Ramos (cell line): Measurements from ENCODE around the gene SYK.
"Not testable (repeated sequence)": the region's sequence is repeated elsewhere in the genome, so short reads cannot be mapped to it uniquely, and the experiment has no call there.

Experiments
- in situ Hi-C: fragments of 300-500 bp; cut with MboI; formaldehyde crosslinking; loops from one replicate; pipeline ENCODE4 v1.14.3; 2022; ENCODE audit warnings: low sequenced_read_pairs; ENCODE audit not compliant: unreplicated experiment

The SYK gene

GRCh38 chr9:90861826-90862740 lies 60.5 kb downstream of the SYK start:
- in situ Hi-C loops: loop anchor here (5.0 to 25.0 kb wide), 3 partner anchors 90 to 1275 kb away; no protein-coding TSS in a partner anchor

GRCh38 chr9:90864779-90865178 lies 63.2 kb downstream of the SYK start:
- in situ Hi-C loops: loop anchor here (5.0 to 25.0 kb wide), 3 partner anchors 92 to 1277 kb away; no protein-coding TSS in a partner anchor

DNA sequence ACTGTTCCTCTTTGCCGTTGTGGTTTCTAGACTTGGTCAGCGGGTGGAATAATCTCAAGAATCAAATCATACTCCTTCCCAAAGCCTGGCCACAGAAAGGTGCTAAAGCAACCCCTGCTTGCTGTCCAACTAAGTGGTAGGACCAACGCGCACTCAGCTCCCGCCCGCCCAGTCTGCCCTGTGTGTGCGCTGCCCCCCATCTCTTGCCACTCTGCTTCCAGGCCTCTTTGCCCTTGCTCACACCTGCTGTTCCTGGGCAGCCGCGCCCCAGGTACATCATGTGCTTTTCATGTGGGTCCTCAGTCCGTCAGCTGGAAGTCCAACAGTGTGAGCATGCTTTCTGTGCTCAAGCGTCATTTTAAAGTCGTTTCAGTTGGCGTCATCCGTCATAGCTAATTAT lies 65.5 kb downstream of the SYK start:
- in situ Hi-C loops: loop anchor here (25.0 kb wide), 2 partner anchors 630 to 1280 kb away; no protein-coding TSS in a partner anchor

DNA sequence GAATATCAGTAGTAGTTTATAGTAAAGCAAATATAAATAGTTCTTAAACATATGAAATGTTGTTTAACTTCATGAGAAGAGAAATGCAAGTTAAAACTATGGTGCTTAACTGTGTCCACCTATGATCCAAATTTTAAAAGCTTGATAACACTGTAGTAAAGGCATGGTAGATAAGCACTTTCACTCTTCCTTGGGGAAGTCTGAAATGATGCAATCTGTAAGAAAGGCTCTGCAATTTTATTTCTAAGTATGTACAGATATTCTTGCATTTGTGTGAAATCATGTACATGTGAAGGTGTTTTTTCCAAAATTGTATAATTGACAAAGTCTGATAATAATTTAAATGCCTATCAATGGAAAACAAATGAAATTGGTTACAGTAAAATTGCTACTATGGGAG lies 66.9 kb downstream of the SYK start:
- in situ Hi-C loops: loop anchor here (25.0 kb wide), 2 partner anchors 631 to 1281 kb away; no protein-coding TSS in a partner anchor

- in situ Hi-C loops: loop anchor here (25.0 kb wide), 2 partner anchors 632 to 1282 kb away; no protein-coding TSS in a partner anchor
These were observed 67.7 kb downstream of the SYK start for GRCh38 chr9:90869361-90869760.

GRCh38 chr9:90870621-90871326 lies 69.2 kb downstream of the SYK start:
- in situ Hi-C loops: loop anchor here (10.0 to 25.0 kb wide), 3 partner anchors 633 to 1283 kb away; no protein-coding TSS in a partner anchor

- in situ Hi-C loops: loop anchor here (10.0 to 25.0 kb wide), 3 partner anchors 634 to 1284 kb away; no protein-coding TSS in a partner anchor
These were observed 69.8 kb downstream of the SYK start for GRCh38 chr9:90871327-90871935.

- in situ Hi-C loops: loop anchor here (10.0 to 25.0 kb wide), 3 partner anchors 636 to 1286 kb away; no protein-coding TSS in a partner anchor
These were observed 71.2 kb downstream of the SYK start for GRCh38 chr9:90872835-90873294.

DNA sequence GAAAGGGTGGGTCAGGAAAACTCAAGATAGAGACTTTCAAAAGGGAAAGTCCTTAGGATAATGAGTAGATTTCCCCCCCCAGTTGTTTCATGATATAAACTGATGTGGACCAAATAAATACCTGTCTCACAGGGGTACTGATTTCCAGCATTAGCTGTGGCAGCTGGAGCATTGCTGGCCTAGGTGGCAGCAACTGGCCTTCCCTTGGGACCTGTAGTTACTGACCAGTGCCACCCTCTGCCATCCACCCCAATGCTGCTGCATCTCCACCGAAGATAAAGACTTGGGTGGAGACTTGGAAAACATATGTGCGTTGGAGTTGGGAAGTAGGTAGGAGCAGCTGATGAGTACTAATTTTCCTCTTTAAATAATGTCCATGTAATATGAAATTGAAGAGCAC lies 71.8 kb downstream of the SYK start:
- in situ Hi-C loops: loop anchor here (10.0 to 25.0 kb wide), 3 partner anchors 636 to 1286 kb away; no protein-coding TSS in a partner anchor

GRCh38 chr9:90874194-90874593 lies 72.6 kb downstream of the SYK start:
- in situ Hi-C loops: loop anchor here (10.0 to 25.0 kb wide), 3 partner anchors 637 to 1287 kb away; no protein-coding TSS in a partner anchor

DNA sequence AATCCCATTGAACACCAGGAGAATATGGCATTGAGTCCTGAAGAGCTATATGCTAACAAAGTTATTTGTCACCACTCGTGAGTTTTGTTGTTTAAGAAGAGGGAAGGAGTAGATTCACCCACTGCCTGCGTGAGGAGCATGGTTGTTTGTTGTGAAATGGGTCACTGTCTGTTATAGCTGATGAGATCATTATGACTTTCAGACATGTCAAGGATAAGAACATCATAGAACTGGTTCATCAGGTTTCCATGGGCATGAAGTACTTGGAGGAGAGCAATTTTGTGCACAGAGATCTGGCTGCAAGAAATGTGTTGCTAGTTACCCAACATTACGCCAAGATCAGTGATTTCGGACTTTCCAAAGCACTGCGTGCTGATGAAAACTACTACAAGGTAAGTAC lies 76.9 kb downstream of the SYK start:
- in situ Hi-C loops: loop anchor here (10.0 kb wide), 1 partner anchor 734 kb away; no protein-coding TSS in a partner anchor

DNA sequence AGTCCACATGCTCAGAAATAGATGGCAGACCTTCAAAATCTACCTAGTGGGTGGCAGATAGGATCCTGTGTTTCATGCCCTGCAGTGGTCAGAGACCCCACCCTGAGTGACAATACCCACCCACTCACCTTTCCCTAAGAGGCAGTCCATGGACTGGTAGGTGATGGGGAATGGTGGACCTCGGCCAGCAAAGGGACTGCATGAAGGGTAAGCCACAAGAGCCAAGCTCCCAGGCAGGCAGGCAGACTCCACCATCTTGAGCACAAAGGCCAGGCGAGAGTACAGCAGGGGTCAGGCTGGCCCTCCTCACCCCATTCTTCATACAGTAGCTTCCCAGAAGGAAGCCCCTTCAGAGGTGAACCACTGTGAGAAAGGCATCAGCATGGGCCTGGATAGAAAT lies 78.4 kb downstream of the SYK start:
- in situ Hi-C loops: no loop called here

GRCh38 chr9:90880669-90881068 lies 79.0 kb downstream of the SYK start:
- in situ Hi-C loops: no loop called here

DNA sequence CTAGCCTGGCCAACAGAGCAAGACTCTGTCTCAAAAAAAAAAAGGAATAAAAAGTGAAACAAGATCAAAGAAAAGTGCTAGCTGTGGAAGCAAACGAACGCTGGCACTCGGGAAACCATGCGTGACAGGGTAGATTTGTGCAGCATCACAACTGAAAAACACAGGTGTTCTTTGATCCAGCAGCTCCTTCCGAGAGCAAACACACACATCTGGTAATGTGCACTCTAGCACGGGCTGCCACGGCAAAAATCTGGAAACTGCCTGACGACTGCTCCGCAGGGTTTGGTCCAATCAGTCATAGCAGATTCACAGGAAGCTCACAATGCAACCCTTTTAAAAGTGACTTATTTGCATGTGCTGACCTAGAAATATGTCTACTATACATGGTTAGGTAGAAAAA lies 80.0 kb downstream of the SYK start:
- in situ Hi-C loops: no loop called here

DNA sequence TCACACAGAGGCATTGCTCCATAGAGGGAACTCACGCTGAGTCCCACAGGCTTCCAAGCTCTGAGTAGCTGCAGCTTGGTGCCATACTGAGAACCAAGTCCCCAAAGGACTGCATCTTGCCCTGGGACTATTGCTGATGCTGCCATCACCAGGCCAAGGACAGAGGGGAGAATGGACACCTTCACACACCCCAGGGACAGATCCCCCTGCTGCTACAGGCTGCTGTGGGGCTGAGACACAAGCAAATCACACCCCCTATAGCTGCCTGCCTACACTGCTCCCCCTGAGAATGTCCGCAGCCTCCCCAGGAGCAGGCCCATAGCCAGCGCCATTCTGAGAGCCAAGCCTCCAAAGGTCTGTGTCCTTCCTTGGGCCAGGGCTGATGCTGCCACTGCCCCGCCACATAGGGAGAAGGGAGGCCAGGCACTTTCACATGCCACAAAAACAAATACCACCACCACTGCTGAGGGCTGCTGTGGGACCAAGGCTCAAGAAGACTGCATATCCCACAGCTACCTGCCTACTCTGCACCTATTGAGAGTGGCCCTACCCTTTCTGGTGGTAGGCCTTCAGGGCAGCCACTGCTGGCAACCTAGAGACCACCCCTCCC lies 81.5 kb downstream of the SYK start:
- in situ Hi-C loops: no loop called here

- in situ Hi-C loops: no loop called here
These were observed 82.0 kb downstream of the SYK start for GRCh38 chr9:90883661-90884060.

DNA sequence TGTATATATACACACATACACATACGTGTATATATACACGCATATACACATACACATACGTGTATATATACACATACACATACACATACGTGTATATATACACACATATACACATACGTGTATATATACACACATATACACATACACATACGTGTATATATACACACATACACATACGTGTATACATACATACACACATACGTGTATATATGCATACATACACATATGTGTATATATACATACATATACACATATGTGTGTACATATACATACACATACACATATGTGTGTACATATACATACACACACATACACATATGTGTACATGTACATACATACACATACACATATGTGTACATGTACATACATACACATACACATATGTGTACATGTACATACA lies 82.6 kb downstream of the SYK start:
- in situ Hi-C loops: no loop called here

DNA sequence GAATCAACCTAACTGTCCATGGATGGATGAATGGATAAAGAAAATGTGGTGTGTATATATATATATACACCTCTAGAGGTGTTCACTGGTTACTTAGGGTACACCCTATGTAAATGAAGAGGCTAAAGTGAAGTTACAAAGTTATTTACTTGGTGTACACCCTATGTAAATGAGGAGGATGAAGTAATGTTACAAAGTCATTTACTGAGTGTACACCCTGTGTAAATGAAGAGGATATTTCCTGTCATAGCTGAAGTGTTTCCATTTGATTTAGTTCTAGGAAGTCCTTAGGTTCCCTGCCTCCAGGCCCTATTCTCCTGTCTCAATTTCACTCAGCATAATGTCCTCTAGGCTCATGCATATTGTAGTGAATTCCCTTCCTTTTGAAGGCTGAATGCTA lies 85.2 kb downstream of the SYK start:
- in situ Hi-C loops: not testable (repeated sequence)

DNA sequence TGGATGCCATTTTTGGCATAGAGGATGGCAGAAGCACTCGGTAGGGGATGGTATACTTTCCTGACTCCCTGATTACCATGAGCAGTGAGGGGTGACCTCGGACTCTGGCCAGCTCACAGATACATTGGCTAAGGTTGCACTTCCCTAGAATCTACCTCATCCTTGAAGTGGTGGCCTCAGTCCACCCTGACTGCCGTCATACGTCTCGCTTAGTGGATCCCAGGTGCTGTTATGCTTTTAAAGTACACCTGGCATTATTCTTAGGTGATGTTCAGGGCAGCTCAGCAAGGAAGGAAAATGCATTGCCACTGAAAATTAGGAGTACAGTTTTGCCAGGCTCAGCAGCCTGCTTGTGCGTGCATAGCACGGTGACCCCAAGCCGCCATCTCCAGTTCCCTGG lies 87.3 kb downstream of the SYK start:
- in situ Hi-C loops: no loop called here
